Measurements from ENCODE around the gene SMAP2.
"Not testable (repeated sequence)": the region's sequence is repeated elsewhere in the genome, so short reads cannot be mapped to it uniquely, and the experiment has no call there.

Gene SMAP2

DNA sequence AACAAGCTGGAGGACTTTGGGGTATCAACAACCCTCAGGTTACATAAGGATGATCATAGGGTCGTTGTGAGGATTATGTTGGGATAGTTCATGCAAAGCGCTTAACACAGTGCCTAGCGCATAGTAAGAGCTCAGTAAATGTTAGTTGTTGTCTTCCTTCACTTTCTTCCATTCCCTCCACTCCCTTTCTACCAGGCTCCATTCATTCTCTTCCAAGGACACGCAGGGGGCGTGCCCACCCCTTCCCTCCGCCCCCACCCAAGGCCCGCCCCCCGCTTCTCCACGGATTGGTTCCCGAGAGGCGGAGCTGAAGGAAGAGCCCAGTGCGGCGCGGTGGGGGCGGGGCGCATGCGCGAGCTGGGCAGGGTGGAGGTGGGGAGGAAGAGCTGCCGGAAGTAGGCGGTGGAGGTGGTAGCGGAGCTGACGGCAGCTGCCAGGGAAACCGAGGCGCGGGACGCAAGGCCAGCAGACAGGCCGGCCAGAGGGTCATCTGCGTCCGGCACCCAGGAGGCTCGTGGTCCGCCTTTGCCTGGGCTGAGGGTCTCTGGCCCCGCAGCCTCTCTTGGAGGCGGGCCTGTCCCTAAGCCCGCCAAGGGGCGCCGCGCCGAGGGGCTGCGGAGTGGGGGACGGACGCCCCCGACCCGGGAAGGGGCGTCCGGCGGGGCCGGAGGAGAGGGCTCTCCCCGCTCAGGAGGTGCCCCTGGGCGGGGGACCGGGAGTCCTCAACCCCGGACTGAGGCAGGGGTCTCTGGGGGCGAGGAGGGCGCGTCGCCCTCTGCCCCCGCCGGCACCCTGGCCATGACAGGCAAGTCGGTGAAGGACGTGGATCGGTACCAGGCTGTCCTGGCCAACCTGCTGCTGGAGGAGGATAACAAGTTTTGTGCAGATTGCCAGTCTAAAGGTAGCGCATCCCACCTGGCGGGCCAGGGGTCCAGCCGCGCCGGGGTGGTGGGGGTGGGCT is at the start of gene SMAP2:
Gene SMAP2 (plus strand): TSS at position 405 of the 961 bp plus-strand sequence. CDS start 394 bp downstream, at position 799.
- peak; percentile 98 for DNase-seq (ENCODE audit: low spot score)

DNA sequence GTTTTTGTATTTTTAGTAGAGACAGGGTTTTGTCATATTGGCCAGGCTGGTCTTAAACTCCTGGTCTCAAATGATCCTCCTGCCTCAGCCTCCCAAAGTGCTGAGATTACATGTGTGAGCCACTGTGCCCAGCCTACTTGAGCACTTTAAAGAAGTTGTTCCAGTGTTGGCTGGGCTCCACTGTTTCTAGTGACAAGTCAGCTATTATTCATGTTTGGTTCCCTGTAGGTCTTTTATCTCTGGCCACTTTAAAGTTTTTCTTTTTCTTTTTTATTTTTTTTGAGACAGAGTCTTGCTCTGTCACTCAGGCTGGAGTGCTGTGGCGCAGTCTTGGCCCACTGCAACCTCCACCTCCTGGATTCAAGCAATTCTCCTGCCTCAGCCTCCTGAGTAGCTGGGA is 42.1 kb upstream of the SMAP2 start:
- not testable (repeated sequence) for DNase-seq (ENCODE audit: low spot score)

DNA sequence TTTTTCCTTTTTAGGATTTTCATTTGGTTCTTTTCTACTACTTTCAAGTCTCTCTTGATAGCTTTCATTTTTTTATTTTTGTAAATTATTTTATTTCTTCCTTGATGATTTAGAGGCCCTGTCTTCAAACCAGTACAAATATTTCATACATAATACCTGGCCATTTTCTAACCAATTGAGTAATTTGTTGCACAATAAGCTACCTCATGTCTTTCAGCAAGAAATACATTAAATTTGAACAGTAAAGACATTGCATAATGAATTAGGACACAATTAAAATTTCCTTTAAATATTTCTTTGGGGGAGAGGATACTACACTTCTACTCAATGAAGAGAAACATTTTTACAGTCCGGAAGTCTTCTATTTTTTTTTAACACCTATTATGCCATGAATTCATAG is 40.8 kb upstream of the SMAP2 start:
- DNase-seq (ENCODE audit: low spot score) = no peak

DNA sequence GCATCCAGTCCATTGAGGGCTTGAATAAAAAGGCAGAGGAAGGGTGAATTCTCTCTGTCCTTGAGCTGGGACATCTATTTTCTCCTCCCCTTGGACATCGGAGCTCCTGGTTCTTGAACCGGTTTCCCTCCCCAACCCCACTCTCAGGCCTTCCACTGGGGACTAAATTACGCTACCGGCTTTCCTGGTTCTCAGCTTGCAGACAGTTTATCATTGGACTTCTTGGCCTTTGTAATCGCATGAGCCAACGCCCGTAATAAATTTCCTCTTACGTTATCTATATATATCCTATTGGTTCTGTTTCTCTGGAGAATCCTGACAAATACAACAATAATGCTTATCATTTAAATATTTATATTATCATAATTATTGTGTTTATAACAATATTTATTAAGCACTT is 36.1 kb upstream of the SMAP2 start:
- no peak for DNase-seq (ENCODE audit: low spot score)

DNA sequence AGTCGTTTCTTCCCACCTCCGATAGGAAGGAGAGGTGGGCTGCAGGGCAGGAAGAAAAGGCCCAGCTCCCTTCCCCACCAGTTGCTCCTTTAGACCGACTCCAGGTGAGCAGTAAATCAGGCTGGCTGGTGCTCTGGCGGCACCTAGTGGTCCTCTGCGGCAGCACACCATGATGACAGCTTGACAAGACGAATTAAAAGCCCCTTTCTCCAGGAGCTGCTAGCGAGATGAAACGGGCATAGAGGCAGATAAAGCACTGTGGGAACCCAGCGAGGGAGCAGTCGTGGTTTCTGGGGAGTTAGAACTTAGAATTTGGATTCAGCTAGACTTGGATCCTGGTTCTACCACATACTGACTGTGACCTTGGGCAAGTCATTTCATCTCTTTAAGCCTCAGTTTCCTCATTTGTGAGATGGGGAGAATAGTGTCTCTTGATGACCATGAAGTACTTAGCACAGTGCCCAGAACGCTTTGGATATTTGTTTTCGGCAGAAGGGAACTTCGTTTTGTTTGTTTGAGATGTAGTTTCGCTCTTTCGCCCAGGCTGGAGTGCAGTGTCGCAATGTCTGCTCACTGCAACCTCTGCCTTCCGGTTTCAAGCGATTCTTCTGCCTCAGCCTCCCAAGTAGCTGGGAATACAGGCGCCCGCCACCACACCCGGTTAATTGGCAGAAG is 34.6 kb upstream of the SMAP2 start:
- no peak for DNase-seq (ENCODE audit: low spot score)

DNA sequence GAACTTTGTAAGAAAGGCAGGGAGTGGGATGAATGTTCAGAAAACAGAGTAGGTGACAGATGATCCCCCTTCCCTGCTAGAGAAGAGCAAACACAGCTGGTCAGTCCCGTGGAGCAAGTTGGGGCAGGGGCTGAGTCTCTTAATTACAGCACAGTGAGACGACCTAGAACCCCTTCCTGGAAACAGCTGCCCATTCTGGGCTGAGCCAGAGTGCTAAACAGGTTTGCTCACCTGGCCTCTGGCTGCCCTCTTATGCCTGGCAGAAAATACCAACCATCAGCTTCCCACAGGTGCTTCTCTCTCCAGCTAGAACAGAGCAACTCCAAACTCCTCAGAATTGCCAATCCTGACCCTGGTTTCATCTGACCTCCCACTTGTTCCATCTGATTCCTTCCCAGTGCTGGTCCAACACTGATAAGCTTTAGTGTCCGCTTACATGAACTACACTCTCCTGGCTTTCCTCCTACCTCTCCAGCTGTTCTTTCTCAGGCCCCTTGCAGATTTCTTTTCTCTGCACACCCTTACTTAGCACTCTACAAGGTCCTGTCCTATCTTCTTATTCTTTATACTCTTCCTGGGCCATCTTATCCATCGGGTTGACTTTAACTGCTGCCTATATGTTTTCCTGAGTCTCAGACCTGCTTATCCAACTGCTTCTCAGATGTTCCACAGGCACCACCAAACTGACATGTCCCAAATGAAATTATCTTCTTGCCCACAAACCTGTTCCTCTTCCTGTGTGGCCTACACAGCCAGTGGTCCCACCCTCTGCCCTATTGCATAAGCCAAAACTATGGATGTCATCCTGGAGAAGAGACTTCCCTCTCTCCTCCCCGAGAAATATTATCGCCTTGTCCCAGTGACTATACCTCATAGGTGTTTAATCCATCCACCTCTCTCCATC is 33.9 kb upstream of the SMAP2 start:
- DNase-seq (ENCODE audit: low spot score) = no peak

GRCh38 chr1:40341491-40342380 is 31.8 kb upstream of the SMAP2 start:
- no peak for DNase-seq (ENCODE audit: low spot score)

DNA sequence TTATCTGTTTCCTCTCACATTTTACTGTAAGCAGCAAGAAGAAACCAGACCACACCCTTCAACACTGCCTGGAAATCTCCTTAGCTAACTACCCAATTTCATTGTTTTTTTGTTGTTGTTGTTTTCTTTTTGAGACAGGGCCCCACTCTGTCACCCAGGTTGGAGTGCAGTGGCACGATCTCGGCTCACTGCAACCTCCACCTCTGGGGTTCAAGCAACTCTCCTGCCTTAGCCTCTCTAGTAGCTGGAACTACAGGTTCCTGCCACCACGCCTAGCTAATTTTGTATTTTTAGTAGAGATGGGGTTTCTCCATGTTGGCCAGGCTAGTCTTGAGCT is 31.2 kb upstream of the SMAP2 start:
- not testable (repeated sequence) for DNase-seq (ENCODE audit: low spot score)

- peak; percentile 54 for DNase-seq (ENCODE audit: low spot score)
Measured at GRCh38 chr1:40344597-40344996, 28.9 kb upstream of the SMAP2 start.

GRCh38 chr1:40350391-40350790 is 23.1 kb upstream of the SMAP2 start:
- DNase-seq (ENCODE audit: low spot score) = no peak

DNA sequence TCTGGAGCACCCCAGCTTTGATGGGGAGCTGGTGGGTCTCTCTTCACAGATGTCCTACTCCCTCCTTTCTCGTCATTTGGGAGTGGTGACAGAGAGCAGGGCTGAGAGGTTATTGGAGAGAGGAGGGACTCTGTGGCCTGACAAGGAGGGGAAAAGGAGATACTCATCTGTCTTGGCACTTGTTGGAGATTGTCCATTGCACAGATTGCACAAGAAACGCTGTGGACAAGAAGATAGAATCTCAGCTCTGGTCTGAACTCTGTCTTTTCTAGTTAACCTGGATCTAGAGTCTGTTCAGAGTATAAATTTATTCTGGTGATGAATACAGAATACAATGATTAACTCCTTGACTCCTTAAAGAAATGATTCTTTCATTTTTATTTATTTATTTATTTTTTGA is 22.4 kb upstream of the SMAP2 start:
- DNase-seq (ENCODE audit: low spot score) = no peak

GRCh38 chr1:40352126-40352525 is 21.4 kb upstream of the SMAP2 start:
- no peak for DNase-seq (ENCODE audit: low spot score)

DNA sequence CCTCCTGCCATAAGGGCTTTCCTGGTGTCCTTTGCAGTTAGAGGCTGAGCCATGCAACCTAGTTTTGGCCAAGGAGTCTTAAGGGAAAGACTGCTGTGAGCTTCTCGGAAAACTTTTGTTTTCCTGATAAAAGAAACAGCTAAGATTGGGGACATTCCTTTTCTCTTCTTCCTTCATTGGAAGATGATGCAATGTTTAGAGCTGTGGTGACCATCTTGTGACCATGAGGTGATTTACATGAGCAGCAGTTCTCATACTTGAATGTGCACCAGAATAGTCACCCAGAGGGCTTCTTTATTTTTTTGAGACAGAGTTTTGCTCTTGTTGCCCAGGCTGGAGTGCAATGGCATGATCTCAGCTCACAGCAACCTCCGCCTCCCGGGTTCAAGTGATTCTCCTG is 20.4 kb upstream of the SMAP2 start:
- DNase-seq (ENCODE audit: low spot score) = no peak

DNA sequence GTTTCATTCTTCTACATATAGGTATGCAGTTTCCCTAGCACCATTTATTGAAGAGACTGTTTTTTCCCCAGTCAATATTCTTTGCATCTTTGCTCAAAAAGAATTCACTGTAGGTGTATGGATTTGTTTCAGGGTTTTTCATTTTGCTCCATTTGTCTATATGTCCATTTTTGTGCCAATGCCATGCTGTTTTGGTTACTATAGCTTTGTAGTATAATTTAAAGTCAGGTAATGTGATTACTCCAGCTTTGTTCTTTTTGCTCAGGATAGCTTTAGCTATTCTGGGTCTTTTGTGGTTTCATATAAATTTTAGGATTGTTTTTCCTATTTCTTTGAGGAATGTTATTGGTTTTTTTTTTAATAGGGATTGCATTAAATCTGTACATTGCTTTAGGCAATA is 15.9 kb upstream of the SMAP2 start:
- no peak for DNase-seq (ENCODE audit: low spot score)

- DNase-seq (ENCODE audit: low spot score) = no peak
Measured at GRCh38 chr1:40360631-40361030, 12.9 kb upstream of the SMAP2 start.

GRCh38 chr1:40361201-40361600 is 12.3 kb upstream of the SMAP2 start:
- DNase-seq (ENCODE audit: low spot score) = no peak

- DNase-seq (ENCODE audit: low spot score) = no peak
Measured at GRCh38 chr1:40361637-40362036, 11.9 kb upstream of the SMAP2 start.

GRCh38 chr1:40362199-40362598 is 11.3 kb upstream of the SMAP2 start:
- no peak for DNase-seq (ENCODE audit: low spot score)

DNA sequence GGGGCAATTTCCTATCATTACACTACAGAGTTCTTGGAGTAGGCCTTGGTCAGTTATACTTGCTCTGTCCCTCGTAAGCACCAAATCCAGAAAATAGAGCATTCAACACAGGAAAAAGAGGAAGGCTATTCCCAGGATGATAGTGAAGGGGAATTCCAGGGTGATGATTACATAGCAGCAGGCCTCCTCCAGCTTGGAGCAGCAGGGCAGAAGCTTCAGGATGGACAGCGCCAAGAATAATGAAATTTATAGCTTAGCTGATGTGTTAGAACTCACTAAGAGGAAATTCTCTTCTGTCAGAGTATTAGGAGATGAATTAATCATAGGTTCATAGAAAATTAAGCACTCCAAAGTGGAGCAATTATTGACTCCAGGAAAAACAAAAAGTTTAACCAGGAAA is 10.8 kb upstream of the SMAP2 start:
- DNase-seq (ENCODE audit: low spot score) = peak; percentile 33

GRCh38 chr1:40363721-40364120 is 9.8 kb upstream of the SMAP2 start:
- DNase-seq (ENCODE audit: low spot score) = no peak

DNA sequence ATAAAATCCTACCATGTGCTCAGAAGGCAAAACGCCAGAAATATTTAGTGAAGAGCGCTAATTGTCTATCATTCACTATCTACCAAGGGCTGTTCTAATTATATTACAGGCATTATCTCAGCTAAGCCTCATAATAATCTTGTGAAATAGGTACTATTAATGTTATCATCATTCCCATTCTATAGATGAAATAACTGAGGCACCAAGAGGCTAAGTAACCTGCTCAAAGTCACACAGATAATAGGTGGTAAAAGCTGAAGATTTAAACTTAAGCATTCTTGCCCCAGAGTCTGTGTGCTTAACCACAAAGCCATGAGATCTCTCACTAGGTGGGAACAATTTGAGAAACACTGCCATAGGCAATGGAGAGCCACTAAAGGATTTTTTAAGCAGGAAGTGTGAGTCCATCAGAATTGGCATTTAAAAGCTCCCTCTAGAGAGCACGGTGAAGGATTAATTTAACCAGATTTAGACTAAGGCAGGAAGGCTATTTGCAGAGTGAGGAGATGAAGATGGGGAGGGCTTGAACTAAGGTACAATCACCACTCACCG is 1.7 kb upstream of the SMAP2 start:
- no peak for DNase-seq (ENCODE audit: low spot score)
